ENCODE measurements around the gene CLDN5.

The CLDN5 gene

GRCh38 chr22:19517171-19517500, 7.1 kb downstream of the CLDN5 start:
- no peak overlapping the region for H3K4me3 ChIP-seq (ENCODE audit: low read depth, low read length)
- no peak for DNase-seq (ENCODE audit: low read depth, low spot score)
- ChIA-PET CTCF (no interaction called here), POLR2A (no interaction called here)
- TF ChIP-seq, protein P1, sequence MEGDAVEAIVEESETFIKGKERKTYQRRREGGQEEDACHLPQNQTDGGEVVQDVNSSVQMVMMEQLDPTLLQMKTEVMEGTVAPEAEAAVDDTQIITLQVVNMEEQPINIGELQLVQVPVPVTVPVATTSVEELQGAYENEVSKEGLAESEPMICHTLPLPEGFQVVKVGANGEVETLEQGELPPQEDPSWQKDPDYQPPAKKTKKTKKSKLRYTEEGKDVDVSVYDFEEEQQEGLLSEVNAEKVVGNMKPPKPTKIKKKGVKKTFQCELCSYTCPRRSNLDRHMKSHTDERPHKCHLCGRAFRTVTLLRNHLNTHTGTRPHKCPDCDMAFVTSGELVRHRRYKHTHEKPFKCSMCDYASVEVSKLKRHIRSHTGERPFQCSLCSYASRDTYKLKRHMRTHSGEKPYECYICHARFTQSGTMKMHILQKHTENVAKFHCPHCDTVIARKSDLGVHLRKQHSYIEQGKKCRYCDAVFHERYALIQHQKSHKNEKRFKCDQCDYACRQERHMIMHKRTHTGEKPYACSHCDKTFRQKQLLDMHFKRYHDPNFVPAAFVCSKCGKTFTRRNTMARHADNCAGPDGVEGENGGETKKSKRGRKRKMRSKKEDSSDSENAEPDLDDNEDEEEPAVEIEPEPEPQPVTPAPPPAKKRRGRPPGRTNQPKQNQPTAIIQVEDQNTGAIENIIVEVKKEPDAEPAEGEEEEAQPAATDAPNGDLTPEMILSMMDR (IDR thresholded peaks at IDR 0.05; ENCODE audit: insufficient read depth, low read length, missing control alignments) = no peak

GRCh38 chr22:19516378-19517170, 7.6 kb downstream of the CLDN5 start:
- ChIA-PET CTCF (no interaction called here), POLR2A (no interaction called here)
- TF ChIP-seq, protein P1 (IDR thresholded peaks at IDR 0.05; ENCODE audit: insufficient read depth, low read length, missing control alignments) = no peak
- H3K4me3 ChIP-seq (ENCODE audit: low read depth, low read length) = no peak overlapping the region
- DNase-seq (ENCODE audit: low read depth, low spot score) = no peak

DNA sequence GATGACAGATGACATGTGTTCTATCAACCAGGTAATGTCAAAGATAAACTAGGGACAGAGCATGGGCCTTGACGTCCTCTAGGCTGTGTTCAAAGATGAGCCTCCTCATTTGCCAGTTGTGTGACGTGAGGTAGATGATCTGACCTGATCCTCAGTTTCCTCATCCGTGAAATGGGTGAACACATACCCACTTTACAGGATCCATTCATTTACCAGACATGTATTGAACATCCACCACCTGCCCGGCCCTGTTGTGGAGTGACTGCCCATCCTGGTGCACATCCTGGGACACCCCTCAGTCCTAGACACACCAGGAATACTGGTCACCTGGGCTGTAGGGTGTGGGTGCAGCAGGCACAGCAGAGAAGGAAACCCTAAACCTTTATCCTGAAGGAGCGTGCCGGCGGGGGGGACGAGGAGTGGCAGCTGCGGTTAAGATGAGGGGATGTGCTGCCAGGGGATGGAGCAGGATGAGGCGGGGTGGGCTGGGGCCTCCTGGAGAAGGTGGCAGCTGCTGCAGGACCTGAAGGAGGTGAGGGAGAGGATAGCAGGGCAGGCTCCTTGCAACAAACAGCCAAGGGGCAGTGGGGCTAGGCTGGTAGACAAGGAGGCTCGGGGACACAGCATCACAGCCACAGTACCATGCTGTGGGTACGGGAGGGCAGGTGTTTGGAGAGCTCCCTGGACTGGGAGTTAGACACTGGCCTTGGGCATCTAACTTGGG, 8.4 kb downstream of the CLDN5 start:
- TF ChIP-seq, protein P1 (IDR thresholded peaks at IDR 0.05; ENCODE audit: insufficient read depth, low read length, missing control alignments) = no peak
- CTCF ChIA-PET = no interaction called here
- POLR2A ChIA-PET = no interaction called here
- DNase-seq (ENCODE audit: low read depth, low spot score) = no peak
- no peak overlapping the region for H3K4me3 ChIP-seq (ENCODE audit: low read depth, low read length)

DNA sequence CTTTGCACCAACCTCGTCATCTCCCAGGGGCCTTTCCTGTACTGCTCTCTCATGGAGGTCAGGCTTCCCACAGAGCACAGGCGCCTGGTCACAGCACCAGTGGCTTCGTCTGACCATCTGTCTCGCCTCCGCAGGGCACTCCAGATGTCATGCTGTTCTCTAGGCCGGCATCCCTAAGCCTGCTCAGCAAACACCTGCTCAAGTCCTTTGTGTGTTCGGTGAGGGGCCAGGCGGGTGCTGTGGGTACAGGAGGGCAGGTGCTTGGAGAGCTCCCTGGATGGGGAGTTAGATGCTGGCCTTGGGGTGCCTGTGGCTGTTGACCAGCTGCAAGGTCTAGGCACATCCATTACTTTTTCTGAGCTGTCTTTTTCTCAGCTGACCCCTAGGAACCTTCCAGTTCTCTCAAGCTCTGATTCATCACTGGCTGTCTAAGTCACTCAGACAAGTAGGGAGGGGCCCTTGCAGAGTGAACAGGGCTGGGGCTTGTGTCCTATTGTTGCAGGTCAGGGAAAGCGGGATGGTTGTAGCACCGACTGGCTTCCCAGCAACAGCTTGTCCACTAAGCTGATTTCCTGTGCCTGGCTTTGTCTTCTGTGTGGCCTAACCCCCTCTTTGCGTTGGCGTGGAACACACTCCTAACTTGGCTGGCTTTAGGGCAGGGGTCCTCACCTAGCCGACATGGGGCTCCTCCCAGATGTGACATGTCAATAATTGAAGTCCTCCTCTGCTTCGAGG, 9.2 kb downstream of the CLDN5 start:
- POLR2A ChIA-PET = no interaction called here
- TF ChIP-seq, protein P1 (IDR thresholded peaks at IDR 0.05; ENCODE audit: insufficient read depth, low read length, missing control alignments) = no peak
- no peak for DNase-seq (ENCODE audit: low read depth, low spot score)
- H3K4me3 ChIP-seq (ENCODE audit: low read depth, low read length) = no peak overlapping the region
- CTCF ChIA-PET = interaction anchor here (0.9 kb wide), 1 partner anchor 114 kb away, joined by 3 read pairs; no protein-coding TSS in a partner anchor

DNA sequence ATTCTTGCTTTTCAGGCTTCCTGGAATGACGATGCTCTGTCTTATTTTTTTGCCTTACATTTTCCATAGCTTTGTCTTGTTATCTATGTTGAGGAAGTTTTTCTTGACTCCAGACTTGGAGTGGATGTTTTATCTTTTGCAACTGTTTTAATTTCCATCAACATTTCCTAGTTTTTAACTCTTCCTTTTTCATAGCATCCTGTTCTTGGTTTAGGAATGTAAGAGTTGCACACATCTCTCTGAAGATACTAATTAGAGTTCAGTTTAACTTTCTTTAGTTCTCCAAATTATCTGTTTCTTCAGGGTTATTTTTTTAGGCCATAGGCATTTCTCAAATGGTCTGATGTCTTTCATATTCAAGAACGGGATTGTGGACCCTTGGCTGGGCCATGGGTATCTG, 10.4 kb downstream of the CLDN5 start:
- ChIA-PET CTCF (no interaction called here), POLR2A (no interaction called here)
- no peak overlapping the region for H3K4me3 ChIP-seq (ENCODE audit: low read depth, low read length)
- TF ChIP-seq, protein P1 (IDR thresholded peaks at IDR 0.05; ENCODE audit: insufficient read depth, low read length, missing control alignments) = no peak
- DNase-seq (ENCODE audit: low read depth, low spot score) = no peak

- ChIA-PET CTCF (no interaction called here), POLR2A (no interaction called here)
- H3K4me3 ChIP-seq (ENCODE audit: low read depth, low read length) = no peak overlapping the region
- DNase-seq (ENCODE audit: low read depth, low spot score) = no peak
- TF ChIP-seq, protein P1 (IDR thresholded peaks at IDR 0.05; ENCODE audit: insufficient read depth, low read length, missing control alignments) = no peak
Measured at GRCh38 chr22:19510919-19511341, 13.3 kb downstream of the CLDN5 start.

All from AG04449 (cell line).